WTC11 (cell line): ENCODE data around the gene TTC4. TPM values are rescaled to one million over a fixed set of nuclear protein-coding genes. Genes with fewer than 3 reads are reported as not detected.

ENCODE experiments used
- ATAC-seq: fragments of 200-7000 bp; cut with Tn5 transposase; 2 replicates; pipeline ENCODE4 v1.10.0; 2021; ENCODE audit warnings: mild to moderate bottlenecking, moderate library complexity
- CTCF ChIA-PET: fragments of 300-600 bp; sonication (Branson Sonifier 250); formaldehyde crosslinking; loops from one replicate; lab custom pipeline; 2021; ENCODE audit warnings: antibody characterized with exemption; lab: Charles Lee
- POLR2A ChIA-PET: fragments of 350-600 bp; sonication (Branson Sonifier 250); formaldehyde crosslinking; loops from one replicate; lab custom pipeline; 2021; ENCODE audit warnings: antibody characterized with exemption; lab: Charles Lee
- DNase-seq: peaks from one replicate; pipeline ENCODE4 v3.0.0; 2021; ENCODE audit warnings: low spot score
- H3K27ac Mint-ChIP-seq: 2 replicates; pipeline ENCODE4 v1.8.0; 2021; ENCODE audit warnings: mixed read lengths
- H3K27me3 Mint-ChIP-seq: 2 replicates; pipeline ENCODE4 v1.8.0; 2021; ENCODE audit warnings: low read depth, mild to moderate bottlenecking, moderate library complexity, mixed read lengths
- H3K36me3 Mint-ChIP-seq: 2 replicates; pipeline ENCODE4 v1.8.0; 2021; ENCODE audit warnings: mixed read lengths
- H3K4me1 Mint-ChIP-seq: 2 replicates; pipeline ENCODE4 v1.8.0; 2022; ENCODE audit warnings: mixed read lengths
- H3K4me3 Mint-ChIP-seq: 2 replicates; pipeline ENCODE4 v1.8.0; 2021; ENCODE audit warnings: mild to moderate bottlenecking, moderate library complexity, mixed read lengths
- H3K9me3 Mint-ChIP-seq: 2 replicates; pipeline ENCODE4 v1.8.0; 2021; ENCODE audit warnings: mixed read lengths
- ATF1 ChIP-seq: sonication (generic); formaldehyde crosslinking; IDR thresholded peaks from 2 replicates; pipeline ENCODE4 v1.8.1; 2023; ENCODE audit warnings: mild to moderate bottlenecking, moderate library complexity, missing genetic modification reagents
- ETV6 ChIP-seq: sonication (generic); formaldehyde crosslinking; IDR thresholded peaks from 2 replicates; pipeline ENCODE4 v1.8.1; 2022; ENCODE audit warnings: mild to moderate bottlenecking, missing genetic modification reagents
- FOXJ3 ChIP-seq: sonication (generic); formaldehyde crosslinking; IDR thresholded peaks from 2 replicates; pipeline ENCODE4 v1.9.0; 2021; ENCODE audit warnings: missing genetic modification reagents, mild to moderate bottlenecking, borderline replicate concordance
- FOXK1 ChIP-seq: sonication (generic); formaldehyde crosslinking; IDR thresholded peaks from 2 replicates; pipeline ENCODE4 v1.8.0; 2022; ENCODE audit warnings: mild to moderate bottlenecking, moderate library complexity, missing genetic modification reagents
- GRHL2 ChIP-seq: fragments of 250-450 bp; sonication (Bioruptor Pico); IDR thresholded peaks from 2 replicates; pipeline ENCODE4 v1.8.0; 2022; ENCODE audit warnings: mild to moderate bottlenecking, moderate library complexity; ENCODE audit not compliant: insufficient replicate concordance, severe bottlenecking
- IRF2 ChIP-seq: sonication (generic); formaldehyde crosslinking; IDR thresholded peaks from 2 replicates; pipeline ENCODE4 v1.8.0; 2022; ENCODE audit warnings: low read depth, missing genetic modification reagents, borderline replicate concordance
- NR1H2 ChIP-seq: sonication (generic); formaldehyde crosslinking; IDR thresholded peaks from 2 replicates; pipeline ENCODE4 v1.9.0; 2021; ENCODE audit warnings: mild to moderate bottlenecking, moderate library complexity, missing genetic modification reagents
- RELA ChIP-seq: sonication (generic); formaldehyde crosslinking; IDR thresholded peaks from 2 replicates; pipeline ENCODE4 v1.8.1; 2022; ENCODE audit warnings: missing genetic modification reagents, mild to moderate bottlenecking, borderline replicate concordance
- RORB ChIP-seq: fragments of 250-450 bp; sonication (Bioruptor Pico); IDR thresholded peaks from 2 replicates; pipeline ENCODE4 v1.9.0; 2021; ENCODE audit warnings: mild to moderate bottlenecking
- ZNF281 ChIP-seq: sonication (generic); formaldehyde crosslinking; IDR thresholded peaks from 2 replicates; pipeline ENCODE4 v1.8.0; 2023; ENCODE audit warnings: mild to moderate bottlenecking, missing genetic modification reagents
- total RNA-seq: library from RNA; stranded (reverse); gene quantifications from 3 replicates; pipeline ENCODE4 v1.2.3, GENCODE V29; 2021
- TF ChIP-seq, protein P1 (sequence below): sonication (generic); formaldehyde crosslinking; IDR thresholded peaks from 2 replicates; pipeline ENCODE4 v1.8.1; 2023; ENCODE audit warnings: mild to moderate bottlenecking, missing genetic modification reagents, moderate library complexity
- TF ChIP-seq, protein P2 (sequence below): fragments of 250-450 bp; sonication (Bioruptor Pico); IDR thresholded peaks from 2 replicates; pipeline ENCODE4 v1.9.0; 2021; ENCODE audit warnings: mild to moderate bottlenecking, borderline replicate concordance
- TF ChIP-seq, protein P3 (sequence below): sonication (generic); formaldehyde crosslinking; IDR thresholded peaks from 2 replicates; pipeline ENCODE4 v1.8.0; 2022; ENCODE audit warnings: missing genetic modification reagents

The TTC4 gene
- total RNA-seq, 1 experiment from 2014 or later, result 18.8 TPM

DNA sequence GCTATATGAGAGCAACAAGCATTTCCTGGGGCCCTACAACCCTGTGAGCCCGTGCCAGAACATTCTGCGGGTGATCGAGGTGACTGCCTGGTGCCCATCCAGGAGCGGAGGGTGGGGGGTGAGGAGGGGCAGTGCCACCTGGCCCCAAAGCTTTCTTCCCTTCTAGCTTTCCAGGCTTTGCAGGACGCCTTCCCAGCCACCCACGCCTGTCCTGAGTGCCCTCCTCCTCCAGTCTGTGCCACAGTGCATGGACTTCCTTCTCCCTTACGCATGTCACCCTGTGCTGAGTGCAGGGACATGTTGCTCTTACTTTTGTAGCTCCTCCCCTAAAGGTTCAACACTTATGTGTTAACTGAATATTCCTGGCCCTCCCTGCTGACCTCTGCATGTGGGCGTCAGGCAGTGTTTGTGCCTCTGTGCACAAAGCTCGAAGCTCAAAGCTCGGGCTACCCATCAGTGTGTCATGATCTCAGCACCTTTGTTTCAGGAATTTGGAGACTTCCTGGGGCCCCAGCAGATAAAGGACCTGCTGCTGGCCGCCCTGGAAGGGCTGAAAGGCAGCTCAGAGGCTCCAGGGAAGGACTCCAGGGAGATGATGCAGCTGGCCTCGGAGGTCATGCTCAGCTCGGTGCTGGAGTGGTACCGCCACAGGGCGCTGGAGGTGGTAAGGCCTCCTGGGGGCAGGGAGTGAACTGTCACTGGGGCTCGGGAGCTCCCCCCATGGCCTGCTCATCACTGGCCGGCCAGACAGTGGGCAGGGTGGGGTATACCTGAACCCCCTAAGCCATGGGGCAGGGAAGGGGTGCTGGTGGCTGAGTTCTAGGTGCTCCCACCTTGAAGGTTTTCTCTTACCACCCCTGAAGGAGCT lies 36.7 kb upstream of the TTC4 start:
- no peak overlapping the region for H3K4me3 Mint-ChIP-seq
- peaks cover 3% of the 10 kb centered on the region; the same call in 1 of the 2 replicates for H3K27me3 Mint-ChIP-seq
- no peaks in the 10 kb centered on the region for H3K36me3 Mint-ChIP-seq
- TF ChIP-seq ETV6 (CRISPR knock-in tag), result no peak
- TF ChIP-seq, protein P1, sequence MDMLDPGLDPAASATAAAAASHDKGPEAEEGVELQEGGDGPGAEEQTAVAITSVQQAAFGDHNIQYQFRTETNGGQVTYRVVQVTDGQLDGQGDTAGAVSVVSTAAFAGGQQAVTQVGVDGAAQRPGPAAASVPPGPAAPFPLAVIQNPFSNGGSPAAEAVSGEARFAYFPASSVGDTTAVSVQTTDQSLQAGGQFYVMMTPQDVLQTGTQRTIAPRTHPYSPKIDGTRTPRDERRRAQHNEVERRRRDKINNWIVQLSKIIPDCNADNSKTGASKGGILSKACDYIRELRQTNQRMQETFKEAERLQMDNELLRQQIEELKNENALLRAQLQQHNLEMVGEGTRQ (CRISPR knock-in tag), result no peak
- no peak for TF ChIP-seq ATF1 (CRISPR knock-in tag)
- TF ChIP-seq IRF2, result no peak
- TF ChIP-seq GRHL2, result no peak
- no peak for TF ChIP-seq NR1H2 (CRISPR knock-in tag)
- TF ChIP-seq, protein P2, sequence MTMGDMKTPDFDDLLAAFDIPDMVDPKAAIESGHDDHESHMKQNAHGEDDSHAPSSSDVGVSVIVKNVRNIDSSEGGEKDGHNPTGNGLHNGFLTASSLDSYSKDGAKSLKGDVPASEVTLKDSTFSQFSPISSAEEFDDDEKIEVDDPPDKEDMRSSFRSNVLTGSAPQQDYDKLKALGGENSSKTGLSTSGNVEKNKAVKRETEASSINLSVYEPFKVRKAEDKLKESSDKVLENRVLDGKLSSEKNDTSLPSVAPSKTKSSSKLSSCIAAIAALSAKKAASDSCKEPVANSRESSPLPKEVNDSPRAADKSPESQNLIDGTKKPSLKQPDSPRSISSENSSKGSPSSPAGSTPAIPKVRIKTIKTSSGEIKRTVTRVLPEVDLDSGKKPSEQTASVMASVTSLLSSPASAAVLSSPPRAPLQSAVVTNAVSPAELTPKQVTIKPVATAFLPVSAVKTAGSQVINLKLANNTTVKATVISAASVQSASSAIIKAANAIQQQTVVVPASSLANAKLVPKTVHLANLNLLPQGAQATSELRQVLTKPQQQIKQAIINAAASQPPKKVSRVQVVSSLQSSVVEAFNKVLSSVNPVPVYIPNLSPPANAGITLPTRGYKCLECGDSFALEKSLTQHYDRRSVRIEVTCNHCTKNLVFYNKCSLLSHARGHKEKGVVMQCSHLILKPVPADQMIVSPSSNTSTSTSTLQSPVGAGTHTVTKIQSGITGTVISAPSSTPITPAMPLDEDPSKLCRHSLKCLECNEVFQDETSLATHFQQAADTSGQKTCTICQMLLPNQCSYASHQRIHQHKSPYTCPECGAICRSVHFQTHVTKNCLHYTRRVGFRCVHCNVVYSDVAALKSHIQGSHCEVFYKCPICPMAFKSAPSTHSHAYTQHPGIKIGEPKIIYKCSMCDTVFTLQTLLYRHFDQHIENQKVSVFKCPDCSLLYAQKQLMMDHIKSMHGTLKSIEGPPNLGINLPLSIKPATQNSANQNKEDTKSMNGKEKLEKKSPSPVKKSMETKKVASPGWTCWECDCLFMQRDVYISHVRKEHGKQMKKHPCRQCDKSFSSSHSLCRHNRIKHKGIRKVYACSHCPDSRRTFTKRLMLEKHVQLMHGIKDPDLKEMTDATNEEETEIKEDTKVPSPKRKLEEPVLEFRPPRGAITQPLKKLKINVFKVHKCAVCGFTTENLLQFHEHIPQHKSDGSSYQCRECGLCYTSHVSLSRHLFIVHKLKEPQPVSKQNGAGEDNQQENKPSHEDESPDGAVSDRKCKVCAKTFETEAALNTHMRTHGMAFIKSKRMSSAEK (CRISPR knock-in tag), result no peak
- TF ChIP-seq, protein P3, sequence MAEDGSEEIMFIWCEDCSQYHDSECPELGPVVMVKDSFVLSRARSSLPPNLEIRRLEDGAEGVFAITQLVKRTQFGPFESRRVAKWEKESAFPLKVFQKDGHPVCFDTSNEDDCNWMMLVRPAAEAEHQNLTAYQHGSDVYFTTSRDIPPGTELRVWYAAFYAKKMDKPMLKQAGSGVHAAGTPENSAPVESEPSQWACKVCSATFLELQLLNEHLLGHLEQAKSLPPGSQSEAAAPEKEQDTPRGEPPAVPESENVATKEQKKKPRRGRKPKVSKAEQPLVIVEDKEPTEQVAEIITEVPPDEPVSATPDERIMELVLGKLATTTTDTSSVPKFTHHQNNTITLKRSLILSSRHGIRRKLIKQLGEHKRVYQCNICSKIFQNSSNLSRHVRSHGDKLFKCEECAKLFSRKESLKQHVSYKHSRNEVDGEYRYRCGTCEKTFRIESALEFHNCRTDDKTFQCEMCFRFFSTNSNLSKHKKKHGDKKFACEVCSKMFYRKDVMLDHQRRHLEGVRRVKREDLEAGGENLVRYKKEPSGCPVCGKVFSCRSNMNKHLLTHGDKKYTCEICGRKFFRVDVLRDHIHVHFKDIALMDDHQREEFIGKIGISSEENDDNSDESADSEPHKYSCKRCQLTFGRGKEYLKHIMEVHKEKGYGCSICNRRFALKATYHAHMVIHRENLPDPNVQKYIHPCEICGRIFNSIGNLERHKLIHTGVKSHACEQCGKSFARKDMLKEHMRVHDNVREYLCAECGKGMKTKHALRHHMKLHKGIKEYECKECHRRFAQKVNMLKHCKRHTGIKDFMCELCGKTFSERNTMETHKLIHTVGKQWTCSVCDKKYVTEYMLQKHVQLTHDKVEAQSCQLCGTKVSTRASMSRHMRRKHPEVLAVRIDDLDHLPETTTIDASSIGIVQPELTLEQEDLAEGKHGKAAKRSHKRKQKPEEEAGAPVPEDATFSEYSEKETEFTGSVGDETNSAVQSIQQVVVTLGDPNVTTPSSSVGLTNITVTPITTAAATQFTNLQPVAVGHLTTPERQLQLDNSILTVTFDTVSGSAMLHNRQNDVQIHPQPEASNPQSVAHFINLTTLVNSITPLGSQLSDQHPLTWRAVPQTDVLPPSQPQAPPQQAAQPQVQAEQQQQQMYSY (CRISPR knock-in tag), result no peak
- TF ChIP-seq, all 79 proteins: peak for 0
- ChIA-PET POLR2A (interaction anchor here (0.5 kb wide), 1 partner anchor 93 kb away, joined by 4 read pairs; no protein-coding TSS in a partner anchor), CTCF (interaction anchor here (1.4 to 2.5 kb wide), 3 partner anchors 113 to 131 kb away, joined by 4 to 10 read pairs (median 8); partner anchors contain the start of genes ACOT11 and TTC22)
- peaks cover 10% of the 10 kb centered on the region for H3K4me1 Mint-ChIP-seq
- DNase-seq (no peak), ATAC-seq (no peak; the same call in 1 of the 2 replicates)
- H3K9me3 Mint-ChIP-seq, result no peaks in the 10 kb centered on the region
- H3K27ac Mint-ChIP-seq, result peak overlapping the region; percentile 18; the same call in 1 of the 2 replicates

- ATAC-seq, result no peak
- Mint-ChIP-seq H3K27ac (no peak overlapping the region), H3K4me3 (no peak overlapping the region), H3K4me1 (peaks cover 10% of the 10 kb centered on the region), H3K27me3 (peaks cover 3% of the 10 kb centered on the region; the same call in 1 of the 2 replicates), H3K9me3 (no peaks in the 10 kb centered on the region), H3K36me3 (no peaks in the 10 kb centered on the region)
- CTCF ChIA-PET, result interaction anchor here (1.4 to 2.5 kb wide), 3 partner anchors 112 to 132 kb away, joined by 4 to 10 read pairs (median 8); partner anchors contain the start of genes ACOT11 and TTC22
- DNase-seq, result no peak
- POLR2A ChIA-PET, result no interaction called here
- TF ChIP-seq FOXK1 (no peak), FOXJ3 (CRISPR knock-in tag) (no peak), RORB (no peak), RELA (CRISPR knock-in tag) (no peak), ZNF281 (CRISPR knock-in tag) (no peak)
These were observed 36.0 kb upstream of the TTC4 start for GRCh38 chr1:54679706-54680105.
